Putamen (tissue), 1 donor: ENCODE data around the gene TMEM220.
A peak's percentile ranks its signal among the peaks of the same experiment; 100 is the strongest.
"Not testable (repeated sequence)": the region's sequence is repeated elsewhere in the genome, so short reads cannot be mapped to it uniquely, and the experiment has no call there.

Source experiments
- DNase-seq: peaks from one replicate; pipeline ENCODE4 v3.0.0-alpha.2; 2016; ENCODE audit warnings: low spot score

The TMEM220 gene

DNA sequence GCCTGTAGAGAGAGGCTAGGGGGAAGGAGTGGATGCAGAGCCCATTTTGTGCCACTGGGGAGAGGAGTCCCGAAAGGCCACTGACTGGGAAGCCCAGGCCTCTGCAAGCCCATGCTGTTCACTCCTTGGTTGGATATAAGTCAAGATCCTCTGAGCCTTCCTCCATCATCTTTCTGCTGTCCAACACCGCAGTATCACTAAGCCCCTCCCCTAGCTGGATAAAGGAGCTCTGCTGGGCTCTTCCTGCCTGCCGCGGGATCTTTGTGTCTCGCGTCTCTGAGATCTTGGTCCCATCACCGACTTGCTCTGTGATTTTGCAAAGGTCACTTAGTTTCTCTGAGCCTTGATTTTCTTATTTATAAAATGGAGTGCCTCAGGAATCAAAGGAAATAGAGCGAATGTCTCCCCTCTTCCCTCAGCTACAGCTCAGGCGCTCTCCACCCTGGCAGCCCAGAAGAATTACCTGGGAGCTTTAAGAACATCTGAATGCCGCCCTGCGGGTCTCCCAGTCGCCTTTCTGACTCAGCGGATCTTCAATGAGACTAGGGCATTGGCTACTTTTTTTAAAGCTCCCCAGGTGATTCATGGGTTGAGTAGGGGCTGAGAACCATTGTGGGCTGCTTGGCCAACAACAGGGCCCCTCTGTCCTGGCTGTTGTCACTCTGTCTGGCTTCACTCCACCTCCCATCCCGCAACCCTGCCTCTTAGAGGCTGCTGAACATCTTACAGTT lies 25.2 kb upstream of the TMEM220 start:
- DNase-seq: no peak

DNA sequence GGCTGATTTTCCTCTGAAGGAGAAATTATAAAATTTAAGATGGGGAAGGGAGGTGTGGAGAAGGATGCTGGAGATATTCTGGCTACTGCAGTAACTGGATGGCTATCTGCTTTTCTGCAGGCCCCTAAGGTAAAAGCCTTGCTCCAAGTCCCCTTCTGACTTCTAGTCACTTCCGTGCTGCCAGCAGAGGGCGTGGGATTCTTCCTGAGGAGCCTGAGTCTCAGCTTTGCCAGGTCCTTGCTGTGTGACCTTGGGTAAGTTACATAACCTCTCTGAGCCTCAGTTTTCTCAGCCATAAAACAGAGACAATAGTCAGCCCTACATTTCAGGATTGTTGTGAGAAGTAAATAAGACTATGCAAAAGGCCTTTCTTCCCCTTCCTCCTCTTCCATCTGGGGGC lies 24.3 kb upstream of the TMEM220 start:
- DNase-seq: no peak

DNA sequence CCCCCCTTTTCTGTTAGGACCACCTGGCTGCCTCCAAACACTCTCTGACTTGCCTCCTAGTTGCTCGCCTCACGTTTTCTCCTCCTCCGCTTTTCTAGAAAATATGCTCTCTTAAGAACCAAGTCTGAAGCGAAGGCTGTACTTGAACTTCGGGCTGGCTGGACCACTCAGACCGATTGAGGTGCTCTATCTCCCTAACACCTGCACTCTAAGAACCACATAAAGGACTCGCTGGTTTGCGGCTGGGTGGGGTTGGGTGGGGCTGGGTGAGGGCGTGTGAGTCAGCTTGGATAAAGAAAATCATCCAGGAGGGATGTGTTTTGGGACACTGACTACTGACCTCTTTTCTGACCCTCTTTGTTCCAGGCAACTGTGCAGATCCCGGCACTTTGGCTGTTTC lies 22.9 kb upstream of the TMEM220 start:
- DNase-seq: no peak

DNA sequence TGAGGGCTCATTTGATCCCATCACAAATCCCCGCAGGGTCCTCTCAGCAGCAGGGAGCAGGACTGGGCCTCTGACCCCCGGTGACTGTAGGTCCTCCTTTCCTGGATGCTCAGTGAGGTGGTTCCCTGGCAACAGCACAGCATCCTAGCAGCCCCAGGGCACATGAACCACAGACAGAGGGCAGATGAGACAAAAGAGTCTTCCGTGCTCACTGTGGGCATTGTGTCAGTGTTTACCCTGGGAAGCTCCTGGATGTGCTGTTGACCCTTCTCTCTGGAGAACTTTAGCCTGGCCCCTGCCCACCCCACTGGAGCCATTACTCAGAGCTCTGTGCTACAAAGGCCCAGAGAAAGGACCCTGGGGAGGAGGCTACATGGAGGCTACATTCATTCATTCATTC lies 21.7 kb upstream of the TMEM220 start:
- DNase-seq: no peak

DNA sequence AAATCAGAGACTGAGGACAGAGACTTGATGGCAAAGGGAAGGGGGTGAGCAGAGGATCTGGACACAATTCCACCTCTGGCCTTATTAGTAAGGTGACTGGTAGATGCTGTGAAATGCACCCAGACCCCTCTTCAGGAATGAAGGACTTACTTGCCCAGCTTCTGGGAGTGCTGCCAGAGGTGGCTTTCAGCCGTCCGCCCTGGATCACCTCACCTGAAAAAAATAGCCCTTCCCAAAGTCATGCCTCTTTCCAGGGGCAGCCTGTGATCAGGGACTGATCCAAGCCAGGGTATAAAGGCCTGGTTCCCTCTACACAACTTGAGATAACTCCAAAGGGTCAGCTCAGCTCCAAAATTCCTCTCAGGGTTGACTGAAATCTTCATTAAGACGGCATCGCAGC lies 20.4 kb upstream of the TMEM220 start:
- DNase-seq: no peak

DNA sequence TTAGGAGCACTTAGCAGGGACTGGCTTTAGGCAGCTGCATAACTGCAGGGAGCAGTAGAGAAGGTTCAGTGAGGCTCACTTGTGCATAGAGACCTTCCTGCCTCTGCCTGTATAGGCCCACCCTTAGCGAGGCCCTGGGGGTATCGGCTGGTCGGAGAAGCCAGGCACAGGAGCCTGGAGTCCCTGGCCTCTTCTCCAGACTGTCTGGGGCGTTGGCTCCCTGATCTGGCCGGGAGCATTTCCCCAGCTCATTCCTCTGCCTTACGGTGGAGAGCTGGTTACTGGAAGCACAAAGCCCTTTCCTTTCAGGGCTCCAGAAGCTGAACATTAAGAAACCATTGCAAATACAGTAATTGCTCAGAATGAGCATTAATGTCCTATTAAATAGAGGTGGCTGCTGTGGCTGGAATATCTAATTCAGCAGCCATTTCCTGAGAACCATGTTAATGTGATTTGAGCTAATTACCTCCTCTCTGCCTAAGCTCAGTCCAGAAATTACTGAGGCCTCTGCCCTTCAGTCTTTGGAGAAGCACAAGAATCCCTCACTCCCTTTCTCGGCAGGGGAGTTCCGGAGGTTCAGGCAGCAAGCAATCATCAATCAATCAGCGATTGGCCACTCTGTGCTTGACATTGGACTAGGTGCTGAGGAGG lies 18.8 kb upstream of the TMEM220 start:
- DNase-seq: no peak

DNA sequence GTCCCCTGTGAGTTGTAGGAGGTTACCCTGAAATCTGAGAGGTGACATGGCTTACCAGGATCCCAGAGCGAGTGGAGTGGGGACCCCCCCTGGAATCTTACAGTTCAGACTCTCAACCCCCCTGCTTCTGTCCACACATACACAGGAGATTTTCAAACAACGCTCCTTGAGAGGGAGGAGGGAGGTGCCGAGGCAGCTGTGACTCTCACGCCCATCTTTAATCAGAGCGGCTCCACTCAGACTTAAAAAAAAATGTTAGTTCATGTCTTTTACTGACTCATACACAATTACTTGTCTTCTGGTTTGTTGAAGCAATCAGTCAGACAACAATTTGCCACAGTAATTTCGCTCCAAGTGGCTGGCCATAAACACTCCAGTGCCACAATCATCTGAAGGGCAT lies 15.4 kb upstream of the TMEM220 start:
- no peak for DNase-seq

DNA sequence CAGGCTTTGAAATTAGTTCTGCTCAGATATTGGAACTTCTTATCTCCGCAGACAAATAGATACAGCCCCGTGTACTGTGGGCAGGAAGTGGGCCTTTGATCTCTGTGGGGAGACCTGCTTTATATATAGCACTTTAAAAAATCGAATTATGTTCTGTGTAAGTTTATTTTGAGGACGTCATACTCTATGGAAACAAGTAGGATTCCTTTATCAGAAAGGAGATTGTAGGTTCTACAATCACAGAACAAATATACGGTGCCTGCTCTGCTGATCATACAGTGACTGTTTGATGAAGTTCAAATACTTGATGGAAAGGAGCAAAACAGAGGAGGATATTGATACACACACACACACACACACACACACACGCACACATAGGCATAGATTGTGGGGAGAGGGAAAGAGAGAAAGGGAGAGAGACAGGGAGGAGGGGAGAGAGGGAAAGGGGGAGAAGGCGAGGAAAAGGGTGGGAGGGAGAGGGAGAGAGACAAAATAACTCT lies 14.7 kb upstream of the TMEM220 start:
- no peak for DNase-seq

DNA sequence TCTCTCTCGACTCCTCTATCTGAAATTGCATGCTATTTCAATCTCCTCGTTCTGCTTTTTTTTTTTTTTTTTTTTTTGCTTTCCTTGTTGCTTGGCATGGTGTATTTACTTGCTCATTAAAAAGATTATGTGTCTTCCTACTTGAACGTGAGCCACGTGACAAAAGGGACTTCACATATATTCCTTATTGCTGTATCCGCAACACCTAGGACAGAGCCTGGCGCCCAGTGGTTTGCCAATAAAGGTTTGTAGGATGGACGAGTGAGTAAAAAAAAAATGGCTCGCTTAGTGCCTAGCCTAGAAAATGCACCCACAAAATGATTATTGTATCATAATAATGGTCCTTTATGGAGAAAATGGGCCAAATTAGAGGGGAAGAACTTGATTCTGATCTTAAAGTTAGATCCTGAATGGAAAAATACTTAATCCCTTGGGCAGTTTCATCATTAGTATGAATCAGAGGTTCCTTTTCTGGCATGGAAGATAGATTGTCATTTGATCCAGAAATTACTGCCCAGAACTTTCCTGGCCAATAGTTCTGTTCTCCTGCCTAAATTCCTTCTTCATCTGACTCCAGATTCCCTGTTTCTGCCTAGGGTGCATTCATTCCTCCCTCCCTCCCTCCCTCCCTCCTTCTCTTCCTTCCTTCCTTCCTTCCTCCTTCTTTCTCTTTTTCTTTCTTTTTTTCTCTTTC lies 13.6 kb upstream of the TMEM220 start:
- DNase-seq: peak; percentile 11

DNA sequence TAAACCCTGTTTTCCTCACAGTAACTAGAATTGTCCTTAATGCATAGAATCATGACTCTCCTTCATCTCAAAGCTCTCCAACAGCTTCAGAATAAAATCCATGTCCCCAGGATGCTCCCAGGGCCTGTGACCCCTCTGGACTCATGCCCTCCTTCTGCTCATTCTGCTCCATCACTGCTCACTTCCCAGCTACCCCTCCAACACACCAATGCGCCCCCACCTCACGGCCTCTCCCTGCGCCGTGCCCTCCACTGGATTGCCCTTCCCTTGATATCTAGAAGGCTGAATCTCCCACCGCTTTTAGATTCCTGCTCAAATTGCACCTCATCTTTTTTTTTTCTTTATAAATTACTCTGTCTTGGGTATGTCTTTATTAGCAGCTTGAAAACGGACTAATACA lies 12.6 kb upstream of the TMEM220 start:
- no peak for DNase-seq

DNA sequence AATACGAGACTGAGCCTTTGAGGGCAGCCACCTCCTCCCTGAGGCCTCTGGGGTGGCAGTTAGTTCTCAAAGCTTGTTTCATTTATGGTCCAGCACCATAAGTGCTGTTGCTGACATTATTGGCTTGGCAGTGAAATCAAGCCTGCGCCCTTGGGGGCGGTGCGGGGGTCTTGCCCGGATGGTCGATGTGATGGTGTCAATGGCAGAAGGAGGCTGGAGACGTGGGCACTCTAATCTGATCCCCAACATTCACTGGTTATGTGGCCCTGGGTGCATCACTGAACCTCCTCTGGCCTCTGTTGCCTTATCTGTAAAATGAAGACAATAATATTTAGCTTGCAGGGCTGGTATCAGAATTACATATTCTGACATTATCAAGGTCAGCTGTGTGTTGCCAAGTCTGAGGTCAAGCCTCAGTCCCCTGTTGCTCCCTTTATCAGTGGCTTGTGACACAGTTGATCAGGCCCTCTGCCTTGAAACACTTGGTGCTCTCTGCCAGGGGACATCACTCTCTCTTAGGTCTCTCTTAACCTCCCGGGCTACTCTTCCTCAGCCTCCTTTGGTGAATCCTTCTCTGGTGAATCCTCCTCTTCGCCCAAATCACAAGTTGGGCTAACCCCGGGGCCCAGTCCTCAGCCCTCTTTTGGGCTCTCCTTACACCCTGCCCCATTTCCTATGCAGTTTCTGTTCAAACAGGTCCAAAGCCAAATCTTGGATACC lies 11.8 kb upstream of the TMEM220 start:
- no peak for DNase-seq

DNA sequence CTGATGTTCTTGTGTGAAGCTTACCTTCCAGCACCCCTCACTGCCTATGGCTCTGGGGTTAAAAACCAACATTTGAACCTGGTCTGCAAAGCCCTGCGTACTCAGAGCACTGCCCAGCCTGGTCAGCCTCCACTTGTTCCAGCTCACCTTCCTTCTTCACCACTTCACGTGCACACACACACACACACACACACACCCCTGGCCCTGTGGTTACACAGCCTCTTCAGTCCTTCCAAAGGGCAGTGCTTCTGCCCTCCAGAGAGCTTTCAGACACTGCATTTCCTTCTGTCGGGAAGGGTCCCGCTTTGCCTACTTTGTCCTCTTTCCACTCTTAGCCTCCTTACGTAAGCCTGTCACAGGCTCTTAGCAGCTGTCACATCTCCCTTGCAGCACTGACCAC lies 9.6 kb upstream of the TMEM220 start:
- DNase-seq: no peak

DNA sequence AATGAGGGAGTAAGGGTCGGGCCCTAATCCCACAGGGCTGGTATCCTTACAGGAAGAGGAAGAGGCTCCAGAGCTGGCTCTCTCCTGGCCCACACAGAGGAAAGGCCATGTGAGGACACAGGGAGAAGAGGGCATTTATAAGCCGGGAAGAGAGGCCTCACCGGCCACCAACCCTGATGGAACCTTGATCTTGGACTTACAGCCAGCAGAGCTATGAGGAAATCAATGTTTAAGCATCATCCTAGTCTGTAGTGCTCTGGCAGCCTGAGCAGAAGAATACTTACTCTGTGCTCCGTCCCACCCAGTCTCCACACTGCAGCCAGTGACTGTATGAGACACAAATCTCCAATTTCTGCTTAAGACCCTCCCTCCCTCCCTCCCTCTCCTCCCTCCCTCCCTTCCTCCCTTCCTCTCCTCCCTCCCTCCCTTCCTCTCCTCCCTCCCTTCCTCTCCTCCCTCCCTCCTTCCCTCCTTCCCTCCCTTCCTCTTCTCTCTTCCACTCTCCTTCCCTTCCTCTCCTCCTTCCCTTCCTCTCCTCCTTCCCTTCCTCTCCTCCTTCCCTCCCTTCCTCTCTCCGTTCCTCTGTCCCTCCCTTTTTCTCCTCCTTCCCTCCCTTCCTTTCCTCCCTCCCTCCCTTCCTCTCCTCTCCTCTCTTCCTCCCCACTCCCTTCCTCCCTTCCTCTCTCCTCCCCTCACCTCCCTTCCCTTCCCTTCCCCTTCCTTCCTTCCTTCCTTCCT lies 8.9 kb upstream of the TMEM220 start:
- DNase-seq: no peak

DNA sequence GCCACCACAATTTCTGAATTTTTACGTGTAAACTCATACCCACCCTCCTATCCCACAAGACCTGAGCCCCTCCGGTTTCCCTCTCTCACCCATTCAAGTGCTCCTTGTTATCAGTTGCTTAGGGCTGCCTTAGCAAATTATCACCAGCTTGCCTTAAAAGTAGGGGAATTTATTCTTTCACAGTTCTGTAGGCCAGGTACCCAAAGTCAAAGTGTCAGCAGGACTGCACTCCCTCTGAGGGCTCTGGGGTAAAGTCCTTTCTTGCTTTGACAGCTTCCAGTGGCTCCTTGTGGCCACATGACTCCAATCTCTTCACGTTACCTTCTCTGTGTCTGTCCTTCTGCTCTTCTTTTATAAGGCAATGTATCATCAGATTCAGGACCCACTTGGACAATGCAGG lies 7.9 kb upstream of the TMEM220 start:
- DNase-seq: no peak

DNA sequence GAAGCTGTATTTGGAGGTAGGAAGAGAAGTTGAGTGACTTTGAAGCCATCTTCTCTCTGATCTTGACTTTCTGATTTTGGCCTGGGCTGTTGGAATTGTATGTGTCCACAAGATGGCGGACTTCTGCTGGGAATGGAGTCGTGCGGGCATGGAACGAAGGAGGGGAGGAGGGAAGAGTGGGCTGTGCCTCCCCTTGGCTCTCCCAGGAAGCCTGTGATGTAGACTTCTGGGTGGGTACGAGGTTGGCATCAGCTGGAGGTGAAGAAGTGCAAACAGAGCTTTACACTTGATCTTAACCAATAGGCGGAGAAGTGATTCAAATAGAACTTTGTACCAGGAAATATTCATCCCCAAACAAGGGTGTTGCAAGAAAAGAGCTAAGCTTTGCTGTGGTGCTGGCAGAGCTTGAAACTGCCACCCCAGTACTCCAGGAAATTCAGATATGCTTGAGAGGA lies 7.4 kb upstream of the TMEM220 start:
- DNase-seq: peak; percentile 36

DNA sequence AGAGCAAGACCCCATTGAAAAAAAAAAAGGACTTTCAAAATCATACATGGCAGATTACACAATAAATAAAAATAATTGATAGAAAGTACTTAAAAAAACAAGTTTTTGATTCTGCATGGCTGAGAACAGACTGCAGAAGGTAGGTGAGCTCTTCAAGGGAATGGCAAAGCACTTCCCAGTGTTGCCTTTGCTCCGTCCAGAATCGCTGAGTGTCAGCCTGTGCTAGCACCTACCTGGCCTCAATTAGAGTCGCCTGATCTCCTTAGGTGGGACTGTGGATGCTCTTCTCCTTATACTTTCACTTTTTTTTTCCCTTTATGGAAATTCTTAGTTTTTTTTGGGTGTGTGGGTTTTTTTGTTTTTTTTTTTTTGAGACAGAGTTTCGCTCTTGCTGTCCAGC lies 6.0 kb upstream of the TMEM220 start:
- no peak for DNase-seq

DNA sequence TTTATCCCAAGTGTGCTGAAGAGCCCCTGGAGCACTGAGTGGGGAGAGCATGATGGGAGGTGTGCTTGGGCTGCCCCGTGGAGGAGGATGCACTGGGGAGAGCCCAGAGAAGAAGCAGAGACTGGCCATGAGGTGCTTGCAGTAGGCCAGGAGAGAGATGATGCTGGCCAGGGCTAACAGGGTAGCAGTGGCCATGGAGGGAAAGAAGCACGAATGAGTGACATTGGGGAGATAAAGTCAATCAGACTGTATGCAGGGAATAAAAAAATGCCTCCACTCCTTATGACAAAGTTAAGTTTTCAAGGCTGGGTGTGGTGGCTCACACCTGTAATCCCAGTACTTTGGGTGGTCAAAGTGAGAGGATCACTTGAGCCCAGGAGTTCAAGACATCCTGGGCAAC lies 5.4 kb upstream of the TMEM220 start:
- no peak for DNase-seq

DNA sequence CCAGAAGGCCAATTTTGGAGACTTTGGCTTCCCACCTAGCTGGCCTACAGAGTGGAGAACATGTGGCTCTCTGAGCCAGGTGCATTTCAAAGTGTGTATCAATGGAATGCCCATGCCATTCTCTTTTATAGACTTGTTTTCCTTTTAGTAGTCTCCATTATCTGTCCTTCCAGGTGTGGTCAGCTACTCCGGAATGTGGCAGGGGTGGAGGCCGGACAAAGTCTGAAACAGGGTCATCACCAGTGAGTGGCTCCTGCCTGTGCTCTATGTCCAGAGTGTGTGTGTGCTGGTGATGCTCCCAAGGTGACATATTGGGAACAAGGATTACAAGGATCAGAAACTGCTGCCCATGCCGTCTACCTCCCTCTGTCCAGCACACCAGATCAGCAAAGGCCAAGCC lies 3.8 kb upstream of the TMEM220 start:
- DNase-seq: no peak

DNA sequence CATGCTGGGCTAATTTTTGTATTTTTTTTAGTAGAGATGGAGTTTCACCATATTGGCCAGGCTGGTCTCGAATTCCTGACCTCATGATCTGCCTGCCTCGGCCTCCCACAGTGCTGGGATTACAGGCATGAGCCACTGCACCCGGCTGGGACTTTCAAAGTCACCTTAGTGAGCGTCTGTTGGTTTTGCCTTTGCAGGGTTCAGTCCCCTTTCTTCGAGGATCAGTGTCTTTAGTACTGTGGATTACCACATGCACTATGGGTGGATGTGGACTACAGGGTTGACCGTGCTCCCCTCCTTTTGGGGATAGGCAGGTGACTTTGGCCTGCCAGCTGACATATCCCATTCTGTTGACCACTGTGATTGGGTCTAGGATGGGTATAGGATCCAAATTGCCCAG lies 2.3 kb upstream of the TMEM220 start:
- DNase-seq: not testable (repeated sequence)

DNA sequence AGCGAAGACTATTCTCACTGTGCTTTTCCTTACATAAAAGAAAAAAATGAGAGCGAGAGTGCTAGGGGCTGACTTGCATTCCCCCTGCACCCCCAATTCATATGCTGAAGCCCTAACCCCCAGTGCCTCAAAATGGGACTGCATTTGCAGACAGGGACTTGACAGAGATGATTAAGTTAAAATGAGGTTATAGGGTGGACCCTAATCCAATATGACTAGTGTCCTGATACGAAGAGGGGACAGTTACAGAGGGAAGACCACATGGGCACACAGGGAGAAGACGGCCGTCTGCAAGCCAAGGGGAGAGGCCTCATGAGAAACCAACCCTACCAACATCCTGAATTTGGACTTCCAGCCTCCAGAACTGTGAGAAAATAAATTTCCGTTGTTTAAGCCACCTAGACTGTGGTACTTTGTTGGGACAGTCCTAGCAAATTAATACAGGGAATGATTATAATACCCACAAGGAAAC lies 1.6 kb upstream of the TMEM220 start:
- DNase-seq: no peak

DNA sequence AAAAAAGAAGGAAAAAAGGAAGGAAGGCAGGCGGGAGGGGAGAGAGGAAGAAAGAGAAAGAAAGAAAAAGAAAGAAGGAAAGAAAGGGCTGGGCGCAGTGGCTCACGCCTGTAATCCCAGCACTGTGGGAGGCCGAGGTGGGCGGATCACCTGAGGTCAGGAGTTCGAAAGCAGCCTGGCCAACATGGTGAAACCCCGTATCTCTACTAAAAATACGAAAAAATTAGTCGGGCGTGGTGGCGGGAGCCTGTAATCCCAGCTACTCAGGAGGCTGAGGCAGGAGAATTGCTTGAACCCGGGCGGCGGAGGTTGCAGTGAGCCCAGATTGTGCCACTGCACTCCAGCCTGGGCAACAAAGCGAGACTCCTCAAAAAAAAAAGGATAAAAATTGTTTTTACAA lies 424 bp upstream of the TMEM220 start:
- DNase-seq: not testable (repeated sequence)
